GM18867 (cell line): Measurements from ENCODE around the gene HOXA10.

Experiments
- ATAC-seq: cut with Tn5 transposase; IDR thresholded peaks from one replicate; pipeline ENCODE4 v1.9.1; 2021; ENCODE audit warnings: mild to moderate bottlenecking, moderate library complexity; ENCODE audit not compliant: unreplicated experiment

HOXA10 gene

GRCh38 chr7:27180431-27181420 is 6.6 kb upstream of the HOXA10 start:
- ATAC-seq: no peak

- peak; percentile 50 for ATAC-seq
These were observed 5.6 kb upstream of the HOXA10 start for GRCh38 chr7:27179503-27180430.

- no peak for ATAC-seq
These were observed 4.9 kb upstream of the HOXA10 start for GRCh38 chr7:27179030-27179429.

GRCh38 chr7:27178366-27178765 is 4.2 kb upstream of the HOXA10 start:
- no peak for ATAC-seq

- ATAC-seq: no peak
These were observed 3.7 kb upstream of the HOXA10 start for GRCh38 chr7:27177795-27178320.

- no peak for ATAC-seq
These were observed 3.1 kb upstream of the HOXA10 start for GRCh38 chr7:27176962-27177794.

- no peak for ATAC-seq
These were observed 2.4 kb upstream of the HOXA10 start for GRCh38 chr7:27176524-27176845.

- no peak for ATAC-seq
These were observed 1.8 kb upstream of the HOXA10 start for GRCh38 chr7:27175626-27176523.

GRCh38 chr7:27174874-27175625 is 930 bp upstream of the HOXA10 start:
- no peak for ATAC-seq

- peak; percentile 62 for ATAC-seq
These were observed 587 bp downstream of the HOXA10 start for GRCh38 chr7:27173511-27173955.

GRCh38 chr7:27172823-27173510 is 1.2 kb downstream of the HOXA10 start:
- no peak for ATAC-seq

GRCh38 chr7:27172315-27172774 is 1.8 kb downstream of the HOXA10 start:
- ATAC-seq: no peak

GRCh38 chr7:27171637-27172314 is 2.3 kb downstream of the HOXA10 start:
- no peak for ATAC-seq

- no peak for ATAC-seq
These were observed 2.8 kb downstream of the HOXA10 start for GRCh38 chr7:27171325-27171636.

GRCh38 chr7:27170426-27171324 is 3.4 kb downstream of the HOXA10 start:
- no peak for ATAC-seq

- ATAC-seq: no peak
These were observed 4.3 kb downstream of the HOXA10 start for GRCh38 chr7:27169658-27170425.
